NCI-H2081 treated with DMSO at 0.1 percent for 48 hours (cell line): Measurements from ENCODE around the gene MUC5B.

Experiments used
- DNase-seq: peaks from one replicate; lab custom pipeline; 2025; lab: John Stamatoyannopoulos, UW

The MUC5B gene

DNA sequence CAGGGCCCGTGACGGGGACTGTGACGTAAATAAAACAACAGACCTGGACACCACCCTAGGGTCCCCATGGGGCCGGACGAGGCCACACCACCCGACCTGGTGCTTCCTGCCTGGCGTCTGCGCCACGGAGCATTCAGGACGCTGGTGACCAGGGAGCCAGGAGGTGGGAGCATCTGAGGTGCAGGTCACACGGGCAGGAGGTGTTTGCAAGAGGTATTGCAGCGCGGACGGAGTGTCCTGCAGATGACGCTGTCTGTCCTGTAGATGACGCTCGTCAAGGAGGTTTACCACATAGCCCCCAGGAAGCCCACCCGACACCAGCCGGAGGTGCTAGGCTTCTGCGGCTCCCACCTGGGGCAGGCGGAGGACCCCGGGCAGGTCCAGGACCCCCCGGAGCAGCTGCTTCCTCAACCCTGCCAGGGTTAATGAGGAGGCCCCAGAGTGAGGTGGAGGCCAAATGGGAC is 986 bp upstream of the MUC5B start:
- no peak for DNase-seq

DNA sequence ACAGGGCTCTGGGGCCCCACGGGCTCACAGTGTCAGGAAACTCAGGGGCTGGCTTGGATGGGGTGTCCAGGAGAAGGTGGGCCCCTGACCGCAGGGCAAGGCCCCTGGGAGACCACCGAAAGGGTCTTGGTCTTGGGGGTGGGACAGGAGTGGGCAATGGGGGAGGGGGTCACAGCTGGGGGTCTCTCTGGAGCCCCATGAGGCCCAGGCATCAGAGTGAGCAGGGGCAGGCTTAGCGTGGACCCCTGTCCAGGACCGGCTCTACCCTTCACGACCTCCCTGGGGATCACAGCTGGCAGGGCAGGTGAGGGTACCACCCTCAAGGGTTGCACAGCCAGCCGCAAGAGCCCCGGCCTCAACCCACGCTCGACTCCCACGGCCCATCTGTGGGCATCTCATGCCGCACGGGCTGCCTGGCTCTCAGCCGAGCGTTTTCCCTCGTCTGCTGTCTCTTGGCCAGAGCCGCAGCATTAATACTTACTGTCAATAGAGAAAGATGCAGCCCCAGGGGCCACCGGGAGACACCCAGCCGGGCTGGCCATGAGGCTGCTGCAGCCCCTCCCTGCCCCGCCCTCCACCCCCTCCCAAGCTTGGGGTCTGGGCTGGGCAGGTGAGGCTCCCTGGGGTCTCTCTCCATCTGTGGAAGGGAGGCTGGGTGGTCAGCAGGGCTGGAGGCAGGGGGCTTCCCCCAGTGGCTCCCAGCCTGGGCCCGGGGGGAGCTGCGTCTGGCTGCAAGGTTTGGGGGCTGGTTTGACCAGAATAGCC is 662 bp downstream of the MUC5B start:
- DNase-seq: no peak

- DNase-seq: no peak
These were observed 1.2 kb downstream of the MUC5B start for GRCh38 chr11:1224111-1224490.

- no peak for DNase-seq
These were observed 1.9 kb downstream of the MUC5B start for GRCh38 chr11:1224491-1225385.

- DNase-seq: no peak
These were observed 2.7 kb downstream of the MUC5B start for GRCh38 chr11:1225386-1226225.

DNA sequence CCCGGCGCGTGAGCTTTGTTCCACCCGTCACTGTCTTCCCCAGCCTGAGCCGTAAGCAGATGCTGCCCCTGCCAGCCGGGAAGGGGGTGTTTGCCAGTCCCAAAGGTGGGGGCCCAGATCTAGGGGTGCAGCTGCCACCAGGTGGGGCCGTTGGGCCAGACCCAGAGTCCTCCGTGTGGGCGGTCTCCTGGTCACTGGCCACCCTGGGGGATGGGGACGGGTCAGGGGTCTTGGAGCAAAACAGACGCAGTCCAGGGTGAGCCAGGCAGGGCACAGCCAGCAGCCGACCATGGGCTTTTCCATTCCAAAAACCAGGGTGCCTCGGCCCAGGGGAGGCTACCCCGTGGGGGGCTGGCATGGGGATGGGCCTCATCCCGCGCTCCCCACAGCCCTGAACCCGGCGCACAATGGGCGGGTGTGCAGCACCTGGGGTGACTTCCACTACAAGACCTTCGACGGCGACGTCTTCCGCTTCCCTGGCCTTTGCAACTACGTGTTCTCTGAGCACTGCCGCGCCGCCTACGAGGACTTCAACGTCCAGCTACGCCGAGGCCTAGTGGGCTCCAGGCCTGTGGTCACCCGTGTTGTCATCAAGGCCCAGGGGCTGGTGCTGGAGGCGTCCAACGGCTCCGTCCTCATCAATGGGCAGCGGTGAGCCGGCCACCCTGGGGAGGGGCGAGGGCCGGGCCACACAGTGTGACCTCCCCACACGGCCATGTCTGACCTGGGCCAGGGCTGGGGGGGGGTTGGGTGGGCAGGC is 3.5 kb downstream of the MUC5B start:
- DNase-seq: no peak

DNA sequence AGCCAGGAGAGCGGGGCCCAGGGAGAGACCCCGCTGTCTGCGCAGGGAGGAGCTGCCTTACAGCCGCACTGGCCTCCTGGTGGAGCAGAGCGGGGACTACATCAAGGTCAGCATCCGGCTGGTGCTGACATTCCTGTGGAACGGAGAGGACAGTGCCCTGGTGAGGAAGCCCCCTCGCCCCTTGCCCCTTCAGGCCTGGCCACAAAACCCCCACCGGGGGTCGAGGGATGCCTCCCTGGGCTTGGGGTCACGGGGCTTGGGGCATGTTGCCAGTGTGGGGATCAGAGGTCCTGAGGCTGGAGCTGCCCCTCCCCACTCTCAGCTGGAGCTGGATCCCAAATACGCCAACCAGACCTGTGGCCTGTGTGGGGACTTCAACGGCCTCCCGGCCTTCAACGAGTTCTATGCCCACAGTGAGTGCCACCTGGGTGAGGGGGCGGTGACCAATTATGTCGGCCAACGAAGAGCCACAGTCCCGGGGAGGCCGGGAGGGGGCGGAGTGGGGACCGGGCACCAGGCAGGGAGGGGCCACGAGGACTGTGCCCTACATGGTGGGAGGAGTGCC is 4.2 kb downstream of the MUC5B start:
- no peak for DNase-seq

DNA sequence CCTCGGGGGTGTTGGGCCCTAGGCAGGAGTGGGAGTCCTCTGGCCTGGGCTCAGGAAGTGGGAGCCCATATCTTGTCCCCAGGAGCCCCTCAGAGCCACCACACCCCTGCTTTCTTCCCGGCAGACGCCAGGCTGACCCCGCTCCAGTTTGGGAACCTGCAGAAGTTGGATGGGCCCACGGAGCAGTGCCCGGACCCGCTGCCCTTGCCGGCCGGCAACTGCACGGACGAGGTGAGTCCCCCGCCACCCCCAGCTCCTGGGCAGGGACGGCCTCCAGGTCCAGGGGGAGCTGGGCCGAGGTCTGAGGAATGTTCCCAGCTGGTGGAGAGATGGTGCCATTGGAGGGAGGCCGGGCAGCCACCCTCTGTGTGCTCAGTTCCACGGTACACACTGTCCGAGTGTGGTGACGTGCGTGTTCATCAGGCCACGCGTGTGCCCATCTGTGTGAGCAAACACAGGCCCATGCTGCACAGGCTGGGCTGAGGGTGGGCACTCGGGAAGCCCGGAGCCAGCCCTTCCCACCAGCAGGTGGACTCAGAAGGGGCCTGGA is 4.8 kb downstream of the MUC5B start:
- DNase-seq: no peak

DNA sequence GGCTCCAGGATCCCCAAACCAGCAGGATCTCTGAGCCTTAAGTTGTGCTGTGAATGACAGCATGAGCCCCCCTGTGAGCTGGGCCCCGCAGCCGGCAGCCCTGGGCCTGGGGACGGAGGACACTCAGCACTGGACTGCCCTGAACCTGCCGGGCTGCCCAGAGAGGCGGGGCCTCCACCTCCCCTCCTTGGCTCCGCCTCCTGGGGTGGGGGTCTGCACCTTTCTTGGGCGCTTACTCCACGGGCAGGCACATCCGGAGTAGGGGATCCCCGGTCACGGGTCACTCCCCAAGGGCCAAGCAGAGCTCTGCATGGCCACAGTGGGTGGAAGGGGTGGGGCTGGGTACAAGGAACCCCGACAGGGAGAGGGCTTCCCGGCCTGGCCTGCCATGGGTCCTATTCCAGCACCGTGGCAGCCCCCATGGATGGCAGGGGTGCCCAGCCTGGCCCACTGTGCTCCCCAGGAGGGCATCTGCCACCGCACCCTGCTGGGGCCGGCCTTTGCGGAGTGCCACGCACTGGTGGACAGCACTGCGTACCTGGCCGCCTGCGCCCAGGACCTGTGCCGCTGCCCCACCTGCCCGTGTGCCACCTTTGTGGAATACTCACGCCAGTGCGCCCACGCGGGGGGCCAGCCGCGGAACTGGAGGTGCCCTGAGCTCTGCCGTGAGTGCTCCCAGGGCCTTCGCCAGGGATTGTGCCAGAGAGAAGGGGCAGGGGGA is 5.4 kb downstream of the MUC5B start:
- DNase-seq: no peak

GRCh38 chr11:1228921-1229451 is 6.1 kb downstream of the MUC5B start:
- DNase-seq: no peak

- DNase-seq: no peak
These were observed 6.7 kb downstream of the MUC5B start for GRCh38 chr11:1229471-1230120.

DNA sequence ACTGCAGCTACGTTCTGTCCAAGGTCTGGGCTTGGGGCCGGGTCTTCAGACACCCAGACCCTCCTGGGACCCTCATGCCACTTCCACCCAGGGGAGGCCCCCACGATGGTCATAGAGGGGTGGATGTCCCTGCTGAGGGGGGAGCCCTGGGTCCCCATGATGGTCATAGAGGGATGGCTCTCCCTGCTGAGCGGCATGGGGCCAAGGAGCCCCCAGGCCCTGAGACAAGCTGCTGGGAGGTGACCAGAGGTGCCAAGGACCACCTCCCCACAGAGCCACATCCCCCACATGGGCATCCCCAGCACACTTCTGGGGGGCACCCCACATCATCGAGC is 7.2 kb downstream of the MUC5B start:
- DNase-seq: no peak

- no peak for DNase-seq
These were observed 7.9 kb downstream of the MUC5B start for GRCh38 chr11:1230456-1231395.

DNA sequence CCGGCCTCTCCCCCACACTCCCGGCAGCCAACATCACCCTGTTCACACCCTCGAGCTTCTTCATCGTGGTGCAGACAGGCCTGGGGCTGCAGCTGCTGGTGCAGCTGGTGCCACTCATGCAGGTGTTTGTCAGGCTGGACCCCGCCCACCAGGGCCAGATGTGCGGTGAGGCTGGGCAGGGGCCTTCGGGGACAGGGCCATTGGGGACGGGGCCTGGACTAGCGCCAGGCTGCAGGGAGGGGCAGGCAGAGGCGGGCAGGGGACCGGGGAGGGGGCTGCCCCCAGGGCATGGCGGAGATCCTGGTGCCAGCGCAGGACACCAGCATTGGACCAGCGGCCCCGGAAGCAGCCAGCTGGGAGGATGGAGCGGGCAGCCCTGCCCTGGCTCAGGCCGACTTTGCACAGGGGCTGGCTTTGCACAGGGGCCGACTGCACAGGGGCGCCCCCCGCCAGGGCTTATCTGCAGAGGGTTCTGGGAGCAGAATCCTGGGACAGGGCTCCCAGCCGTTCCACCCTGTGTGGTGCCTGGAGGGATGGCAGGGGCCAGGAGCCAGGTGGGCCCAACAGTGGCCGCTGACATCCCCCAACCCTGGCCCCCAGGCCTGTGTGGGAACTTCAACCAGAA is 8.6 kb downstream of the MUC5B start:
- no peak for DNase-seq

DNA sequence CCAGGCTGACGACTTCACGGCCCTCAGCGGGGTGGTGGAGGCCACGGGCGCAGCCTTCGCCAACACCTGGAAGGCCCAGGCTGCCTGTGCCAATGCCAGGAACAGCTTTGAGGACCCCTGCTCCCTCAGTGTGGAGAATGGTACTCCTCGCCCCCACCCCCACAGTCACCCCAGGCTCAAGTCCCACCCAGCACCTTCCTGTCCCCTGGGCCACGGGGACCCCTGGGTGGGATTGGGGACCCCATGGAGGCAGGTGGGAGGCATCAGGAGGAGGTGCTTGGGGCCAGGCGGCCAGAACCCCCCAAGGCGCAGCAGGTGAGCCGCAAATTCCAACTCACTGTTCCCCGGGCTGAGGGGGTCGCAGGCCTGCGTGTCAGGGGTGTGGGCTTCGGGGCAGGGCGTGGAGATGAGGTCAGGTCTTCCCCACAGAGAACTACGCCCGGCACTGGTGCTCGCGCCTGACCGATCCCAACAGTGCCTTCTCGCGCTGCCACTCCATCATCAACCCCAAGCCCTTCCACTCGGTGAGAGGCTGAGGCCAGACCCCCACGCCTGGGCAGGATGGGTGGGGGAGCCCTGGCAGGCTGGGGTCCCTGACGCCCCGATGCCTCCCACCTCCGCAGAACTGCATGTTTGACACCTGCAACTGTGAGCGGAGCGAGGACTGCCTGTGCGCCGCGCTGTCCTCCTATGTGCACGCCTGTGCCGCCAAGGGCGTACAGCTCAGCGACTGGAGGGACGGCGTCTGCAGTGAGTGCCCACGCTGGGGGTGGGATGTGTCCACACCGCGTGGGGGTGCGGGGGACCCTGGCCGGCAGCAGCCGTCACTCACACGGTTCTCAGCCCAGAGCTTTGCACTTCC is 9.4 kb downstream of the MUC5B start:
- DNase-seq: no peak

DNA sequence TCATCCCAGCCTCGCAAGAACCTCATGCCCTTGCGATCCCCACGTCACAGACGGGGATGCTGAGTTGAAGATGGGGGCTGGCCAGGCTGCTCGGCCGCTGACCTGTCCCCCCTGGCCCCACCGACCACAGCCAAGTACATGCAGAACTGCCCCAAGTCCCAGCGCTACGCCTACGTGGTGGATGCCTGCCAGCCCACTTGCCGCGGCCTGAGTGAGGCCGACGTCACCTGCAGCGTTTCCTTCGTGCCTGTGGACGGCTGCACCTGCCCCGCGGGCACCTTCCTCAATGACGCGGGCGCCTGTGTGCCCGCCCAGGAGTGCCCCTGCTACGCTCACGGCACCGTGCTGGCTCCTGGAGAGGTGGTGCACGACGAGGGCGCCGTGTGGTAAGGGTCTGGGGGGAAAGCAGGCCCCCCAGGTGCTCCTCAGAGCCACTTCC is 10.0 kb downstream of the MUC5B start:
- no peak for DNase-seq
